HCT116 (cell line): ENCODE results near the gene WNT5B. TPM values are rescaled to one million over a fixed set of nuclear protein-coding genes. Genes with fewer than 3 reads are reported as not detected.

Source experiments
- ATAC-seq: fragments of 200-7000 bp; cut with Tn5 transposase; 2 replicates; pipeline ENCODE4 v1.9.1; 2020; ENCODE audit warnings: mild to moderate bottlenecking, moderate library complexity
- BruUV-seq: library from RNA; stranded (reverse); fragments of 400-500 nt; replicated peaks from 2 replicates; lab custom pipeline; 2021; lab: Mats Ljungman, UMichigan
- CTCF ChIA-PET: fragments of 300-600 bp; sonication (Branson Sonifier 250); formaldehyde crosslinking; loops from one replicate; lab custom pipeline; 2021; ENCODE audit warnings: antibody characterized with exemption; lab: Charles Lee
- POLR2A ChIA-PET: fragments of 300-600, 350-600 bp; sonication (Branson Sonifier 250); formaldehyde crosslinking; loops from one replicate; lab custom pipeline; 2021; ENCODE audit warnings: antibody characterized with exemption; lab: Charles Lee
- RAD21 ChIA-PET, 2 experiments: fragments of 300-600 bp; sonication (Branson Sonifier 250); formaldehyde crosslinking; loops; one replicate each; lab custom pipeline; 2023; ENCODE audit warnings: low total read pairs in 2 of 2; ENCODE audit not compliant: uncharacterized antibody in 2 of 2, unreplicated experiment in 2 of 2, low non-redundant PET in 1 of 2; lab: Charles Lee
- DNase-seq: peaks from one replicate; pipeline ENCODE4 v3.0.0-alpha.2; 2010; ENCODE audit warnings: low read depth, low spot score
- H2AFZ ChIP-seq: fragments of 200-600 bp; shearing (Covaris generic), sonication (generic); 2 replicates; pipeline ENCODE4 v1.6.1; 2017; ENCODE audit warnings: low read depth, mixed run types, mixed read lengths, antibody characterized with exemption, low read length; ENCODE audit not compliant: poor library complexity, severe bottlenecking
- H3K27ac ChIP-seq: 2 replicates; pipeline ENCODE4 v1.5.1; 2012; ENCODE audit warnings: low read depth, low read length
- H3K27me3 ChIP-seq: fragments of 200-600 bp; sonication (generic); 2 replicates; pipeline ENCODE4 v1.6.1; 2016; ENCODE audit warnings: mixed run types, low read length, mixed read lengths; ENCODE audit not compliant: insufficient read depth
- H3K36me3 ChIP-seq, 2 experiments: fragments of 200-500 bp in 1 of 2; fragments of 200-600 bp in 1 of 2; sonication (Bioruptor generic) in 1 of 2; sonication (generic) in 1 of 2; 2 replicates each; pipeline versions ENCODE4 v1.5.1 to v1.6.1; 2014 to 2016; ENCODE audit warnings: low read length in 2 of 2, inconsistent platforms in 1 of 2, mixed read lengths in 1 of 2, mixed run types in 1 of 2; ENCODE audit not compliant: insufficient read depth in 2 of 2, control insufficient read depth in 1 of 2
- H3K4me1 ChIP-seq, 2 experiments: fragments of 200-600 bp in 1 of 2; sonication (generic) in 1 of 2; 2 replicates each; pipeline versions ENCODE4 v1.5.1 to v1.6.1; 2012 to 2017; ENCODE audit warnings: low read length in 2 of 2, inconsistent platforms in 1 of 2, mild to moderate bottlenecking in 1 of 2, mixed read lengths in 1 of 2, mixed run types in 1 of 2, moderate library complexity in 1 of 2; ENCODE audit not compliant: insufficient read depth in 2 of 2, control insufficient read depth in 1 of 2
- H3K4me2 ChIP-seq: fragments of 200-600 bp; sonication (generic); 2 replicates; pipeline ENCODE4 v1.6.1; 2017; ENCODE audit warnings: mixed run types, low read length, mixed read lengths
- H3K4me3 ChIP-seq, 2 experiments: fragments of 200-600 bp in 1 of 2; sonication (generic) in 1 of 2; replicated peaks in 1 of 2; 2 replicates each; pipeline ENCODE4 v1.5.1; 2011 to 2016; ENCODE audit warnings: low read length in 2 of 2, control low read depth in 1 of 2, low read depth in 1 of 2, mild to moderate bottlenecking in 1 of 2, mixed read lengths in 1 of 2, mixed run types in 1 of 2
- H3K79me2 ChIP-seq: fragments of 200-600 bp; sonication (generic); 2 replicates; pipeline ENCODE4 v1.6.1; 2017; ENCODE audit warnings: mild to moderate bottlenecking, mixed run types, low read length, moderate library complexity, mixed read lengths; ENCODE audit not compliant: insufficient read depth
- H3K9ac ChIP-seq: fragments of 200-600 bp; sonication (generic); 2 replicates; pipeline ENCODE4 v1.6.1; 2016; ENCODE audit warnings: low read length, mixed read lengths
- H3K9me2 ChIP-seq: fragments of 200-600 bp; sonication (generic), shearing (Covaris generic); 2 replicates; pipeline ENCODE4 v1.6.1; 2017; ENCODE audit warnings: mixed run types, mild to moderate bottlenecking, moderate library complexity; ENCODE audit not compliant: insufficient read depth
- H3K9me3 ChIP-seq, 2 experiments: fragments of 200-500 bp in 1 of 2; fragments of 200-600 bp in 1 of 2; sonication (Bioruptor generic) in 1 of 2; sonication (generic) in 1 of 2; 2 replicates each; pipeline ENCODE4 v1.6.1; 2014 to 2017; ENCODE audit warnings: low read length in 2 of 2, mixed read lengths in 2 of 2, inconsistent platforms in 1 of 2, low read depth in 1 of 2, mild to moderate bottlenecking in 1 of 2, mixed run types in 1 of 2, moderate library complexity in 1 of 2; ENCODE audit not compliant: control insufficient read depth in 1 of 2, insufficient read depth in 1 of 2
- H4K20me1 ChIP-seq: fragments of 200-600 bp; sonication (generic), shearing (Covaris generic); 2 replicates; pipeline ENCODE4 v1.6.1; 2017; ENCODE audit warnings: mixed run types, mild to moderate bottlenecking, moderate library complexity; ENCODE audit not compliant: insufficient read depth
- CTCF ChIP-seq, 3 experiments: fragments of 200-600 bp in 1 of 3; sonication (generic) in 1 of 3; IDR thresholded peaks in 2 of 3; conservative IDR thresholded peaks in 1 of 3; 2 replicates each; pipeline ENCODE4 v1.5.1; 2012 to 2017; ENCODE audit warnings: low read depth in 2 of 3, low read length in 2 of 3, antibody characterized with exemption in 1 of 3, borderline replicate concordance in 1 of 3, control low read depth in 1 of 3, mild to moderate bottlenecking in 1 of 3, mixed read lengths in 1 of 3, mixed run types in 1 of 3, moderate library complexity in 1 of 3; ENCODE audit not compliant: insufficient read depth in 1 of 3
- ELF1 ChIP-seq: IDR thresholded peaks from 2 replicates; pipeline ENCODE4 v1.6.1; 2012; ENCODE audit warnings: low read depth, borderline replicate concordance
- POLR2AphosphoS5 ChIP-seq: IDR thresholded peaks from 2 replicates; pipeline ENCODE4 v1.6.1; 2011; ENCODE audit warnings: mild to moderate bottlenecking, low read depth, low read length, moderate library complexity
- RAD21 ChIP-seq: IDR thresholded peaks from 2 replicates; pipeline ENCODE4 v1.6.1; 2012; ENCODE audit warnings: low read depth, mild to moderate bottlenecking
- TCF7L2 ChIP-seq: IDR thresholded peaks from 2 replicates; pipeline ENCODE4 v1.7.0; 2011; ENCODE audit warnings: borderline replicate concordance, inconsistent platforms; ENCODE audit not compliant: insufficient read depth, insufficient read length; ENCODE audit errors: extremely low read depth
- YY1 ChIP-seq: IDR thresholded peaks from 2 replicates; pipeline ENCODE4 v1.6.1; 2011; ENCODE audit warnings: low read length, low read depth, moderate library complexity, mild to moderate bottlenecking; ENCODE audit not compliant: insufficient replicate concordance; ENCODE audit errors: extremely low read depth
- intact Hi-C: fragments of 100-400 bp; cut with micrococcal nuclease; formaldehyde crosslinking; loops from 2 replicates; pipeline ENCODE4 v1.10.0; 2022
- total RNA-seq: library from RNA; stranded (reverse); gene quantifications from one replicate; pipeline ENCODE4 v1.2.1, GENCODE V29; 2021; ENCODE audit not compliant: unreplicated experiment

The WNT5B gene
- total RNA-seq, 1 experiment from 2014 or later = 0.52 TPM

- TF ChIP-seq POLR2AphosphoS5 = no peak
These were observed 5.1 kb downstream of the WNT5B start (continued) for GRCh38 chr12:1634149-1634548.

DNA sequence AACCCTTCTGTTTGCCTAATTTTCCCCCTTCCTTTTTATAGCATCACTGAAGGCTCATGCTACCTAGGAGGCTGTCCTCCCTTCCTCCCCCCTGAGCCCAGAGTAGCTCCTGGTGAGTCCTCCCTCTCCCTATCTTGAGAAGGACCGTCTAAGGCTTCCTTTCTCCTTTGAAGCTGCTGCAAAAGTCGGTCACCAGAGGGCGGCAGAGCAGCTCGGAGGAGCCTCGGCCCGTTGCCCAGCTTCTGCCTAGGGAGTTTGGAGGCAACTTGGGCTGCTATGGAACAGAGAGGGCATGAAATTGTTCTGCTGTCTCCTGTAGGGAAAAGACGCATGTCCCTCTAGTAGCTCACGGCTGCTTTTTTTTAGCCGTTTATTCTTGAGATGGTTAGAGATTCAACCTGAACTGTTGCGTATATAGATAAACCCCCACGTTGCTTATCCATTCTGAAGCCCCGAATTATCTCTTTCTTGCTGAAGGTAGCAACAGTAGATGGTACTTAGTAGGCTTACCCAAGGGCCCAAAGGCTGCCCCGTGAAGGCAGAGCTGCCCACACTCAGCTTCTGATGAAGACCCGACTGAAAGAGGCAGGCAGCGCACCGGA is 5.7 kb downstream of the WNT5B start:
- ATAC-seq = peak; percentile 81
- Histone ChIP-seq H3K79me2 (no peaks in the 10 kb centered on the region), H3K9me2 (no peaks in the 10 kb centered on the region), H3K27ac (no peak overlapping the region), H3K4me3 (no peak overlapping the region), H3K27me3 (no peaks in the 10 kb centered on the region), H3K9ac (no peak overlapping the region), H4K20me1 (no peaks in the 10 kb centered on the region), H3K4me2 (peak overlapping the region; percentile 2; the same call in 1 of the 2 replicates), H2AFZ (peak overlapping the region; percentile 86), H3K36me3 (no peaks in the 10 kb centered on the region), H3K4me1 (peaks cover 0 to 15% of the 10 kb centered on the region in 2 experiments; a peak in 3 of 4 replicates), H3K9me3 (no peaks in the 10 kb centered on the region)
- BruUV-seq = no TSS peak
- DNase-seq = peak; percentile 63
- ChIA-PET POLR2A (no interaction called here), CTCF (interaction anchor here (0.8 to 2.5 kb wide), 19 partner anchors 9 to 517 kb away, joined by 3 to 91 read pairs (median 5); partner anchors contain the start of gene ADIPOR2), RAD21 (interaction anchor here (1.1 to 1.9 kb wide), 5 partner anchors 29 to 305 kb away, joined by 4 to 14 read pairs (median 5); no protein-coding TSS in a partner anchor)
- peak; percentile 36 for TF ChIP-seq TCF7L2
- peak; percentile 78 to 93 (median 90) for TF ChIP-seq CTCF (IDR thresholded peaks at IDR 0.05 in 2 of 3, conservative IDR thresholded peaks at IDR 0.05 in 1 of 3; ENCODE audit: borderline replicate concordance in 1 of 3, insufficient read depth in 1 of 3, low read depth in 2 of 3, low read length in 2 of 3)
- TF ChIP-seq YY1 = peak; percentile 22
- TF ChIP-seq ELF1 = no peak
- TF ChIP-seq RAD21 = peak; percentile 85
- intact Hi-C loops = loop anchor here (1.0 to 10.0 kb wide), 3 partner anchors 157 to 950 kb away; no protein-coding TSS in a partner anchor
